Liver (tissue), 9 donors: ENCODE measurements around the gene CDC42BPG. TPM values are rescaled to one million over a fixed set of nuclear protein-coding genes. Genes with fewer than 3 reads are reported as not detected.

Source experiments
- DNase-seq: peaks from one replicate; pipeline ENCODE4 v3.0.0-alpha.2; 2017; ENCODE audit warnings: low spot score
- H3K27ac ChIP-seq, 2 donors: one replicate each; pipeline ENCODE4 v1.7.0; 2013; ENCODE audit warnings: inconsistent platforms in 2 of 2, low read length in 2 of 2, control low read depth in 1 of 2, low read depth in 1 of 2, mild to moderate bottlenecking in 1 of 2
- H3K27me3 ChIP-seq, 4 donors: one replicate each; pipeline versions ENCODE4 v1.6.1 to v1.7.0; 2013; ENCODE audit warnings: low read length in 3 of 4, inconsistent platforms in 1 of 4, mild to moderate bottlenecking in 1 of 4, moderate library complexity in 1 of 4; ENCODE audit not compliant: control insufficient read depth in 4 of 4, insufficient read depth in 4 of 4
- H3K36me3 ChIP-seq, 4 donors: one replicate each; pipeline versions ENCODE4 v1.6.1 to v1.7.0; 2013; ENCODE audit warnings: low read length in 3 of 4, mild to moderate bottlenecking in 3 of 4, low read depth in 1 of 4, moderate library complexity in 1 of 4; ENCODE audit not compliant: control insufficient read depth in 4 of 4, insufficient read depth in 3 of 4
- H3K4me1 ChIP-seq, 4 donors: one replicate each; pipeline versions ENCODE4 v1.6.1 to v1.7.0; 2013; ENCODE audit warnings: low read length in 3 of 4, mild to moderate bottlenecking in 3 of 4, moderate library complexity in 1 of 4; ENCODE audit not compliant: control insufficient read depth in 4 of 4, insufficient read depth in 4 of 4
- H3K4me3 ChIP-seq, 3 donors: one replicate each; pipeline versions ENCODE4 v1.6.1 to v1.7.0; 2013; ENCODE audit warnings: low read length in 3 of 3, control low read depth in 1 of 3, low read depth in 1 of 3, mild to moderate bottlenecking in 1 of 3
- H3K9ac ChIP-seq, 2 donors: one replicate each; pipeline ENCODE4 v1.7.0; 2013; ENCODE audit warnings: low read length in 2 of 2, mild to moderate bottlenecking in 2 of 2, moderate library complexity in 2 of 2, control low read depth in 1 of 2, low read depth in 1 of 2
- H3K9me3 ChIP-seq, 4 donors: one replicate each; pipeline versions ENCODE4 v1.6.1 to v1.7.0; 2013; ENCODE audit warnings: low read length in 3 of 4; ENCODE audit not compliant: control insufficient read depth in 4 of 4
- EGR1 ChIP-seq, 2 donors: IDR thresholded peaks; 2 replicates each; pipeline ENCODE4 v1.6.1; 2016 to 2018; ENCODE audit warnings: antibody characterized with exemption in 2 of 2, low read depth in 2 of 2
- FOXA1 ChIP-seq: IDR thresholded peaks from 2 replicates; pipeline ENCODE4 v1.6.1; 2016; ENCODE audit warnings: antibody characterized with exemption
- FOXA2 ChIP-seq: IDR thresholded peaks from 2 replicates; pipeline ENCODE4 v1.6.1; 2016; ENCODE audit warnings: antibody characterized with exemption
- GABPA ChIP-seq, 2 donors: IDR thresholded peaks in 1 of 2; conservative IDR thresholded peaks in 1 of 2; 2 replicates each; pipeline ENCODE4 v1.6.1; 2016; ENCODE audit warnings: antibody characterized with exemption in 2 of 2, mild to moderate bottlenecking in 1 of 2, moderate library complexity in 1 of 2
- HNF4A ChIP-seq, 2 donors: conservative IDR thresholded peaks; 2 replicates each; pipeline ENCODE4 v1.6.1; 2016; ENCODE audit warnings: antibody characterized with exemption in 2 of 2, mild to moderate bottlenecking in 2 of 2
- JUND ChIP-seq, 2 donors: IDR thresholded peaks; 2 replicates each; pipeline ENCODE4 v1.6.1; 2016; ENCODE audit warnings: antibody characterized with exemption in 2 of 2
- NR2F2 ChIP-seq: IDR thresholded peaks from 2 replicates; pipeline ENCODE4 v1.6.1; 2016; ENCODE audit warnings: antibody characterized with exemption
- RAD21 ChIP-seq, 2 donors: IDR thresholded peaks; 2 replicates each; pipeline ENCODE4 v1.6.1; 2016; ENCODE audit warnings: antibody characterized with exemption in 2 of 2, mild to moderate bottlenecking in 2 of 2
- RXRA ChIP-seq, 2 donors: IDR thresholded peaks; 2 replicates each; pipeline ENCODE4 v1.6.1; 2017 to 2018; ENCODE audit warnings: antibody characterized with exemption in 2 of 2, mild to moderate bottlenecking in 1 of 2
- TAF1 ChIP-seq: conservative IDR thresholded peaks from 2 replicates; pipeline ENCODE4 v1.6.1; 2016; ENCODE audit warnings: antibody characterized with exemption, mild to moderate bottlenecking
- YY1 ChIP-seq: IDR thresholded peaks from 2 replicates; pipeline ENCODE4 v1.6.1; 2016; ENCODE audit warnings: antibody characterized with exemption, mild to moderate bottlenecking
- WGBS: extraction: QIAGEN DNeasy Blood & Tissue Kit; methylation state at CpG from one replicate; pipeline ENCODE4 v1.1.7; 2013; 5-methylcytosine and 5-hydroxymethylcytosine counted together
- polyA plus RNA-seq, 2 donors: library from polyadenylated mRNA; stranded (reverse) in 1 of 2; unstranded in 1 of 2; fragments of 200-250 nt in 1 of 2; fragments of >200 nt in 1 of 2; fragmentation: Nextera tagmentation in 1 of 2; extraction: Ambion mirVana in 1 of 2; gene quantifications; one replicate each; pipeline versions ENCODE4 v1.2.1 to v1.2.3, GENCODE V29; 2013 to 2015
- total RNA-seq, 2 donors: library from RNA; depleted of rRNA; stranded (reverse); fragments of >200 nt; gene quantifications; one replicate each; pipeline ENCODE4 v1.2.3, GENCODE V29; 2014
- TF ChIP-seq, protein P1 (sequence below): IDR thresholded peaks from 2 replicates; pipeline ENCODE4 v1.6.1; 2016; ENCODE audit warnings: antibody characterized with exemption
- TF ChIP-seq, protein P2 (sequence below): IDR thresholded peaks from 2 replicates; pipeline ENCODE4 v1.6.1; 2016; ENCODE audit warnings: antibody characterized with exemption
- TF ChIP-seq, protein P3 (sequence below): IDR thresholded peaks from 2 replicates; pipeline ENCODE4 v1.6.1; 2016; ENCODE audit warnings: antibody characterized with exemption, mild to moderate bottlenecking
- donor health status: healthy.
- donor health status: healthy.
- donor health status: healthy.
- donor health status: healthy.
- donor health status: healthy.

CDC42BPG gene
- total and polyA plus RNA-seq, 4 donors, result 0.18 to 1.2 (median 0.58) TPM

DNA sequence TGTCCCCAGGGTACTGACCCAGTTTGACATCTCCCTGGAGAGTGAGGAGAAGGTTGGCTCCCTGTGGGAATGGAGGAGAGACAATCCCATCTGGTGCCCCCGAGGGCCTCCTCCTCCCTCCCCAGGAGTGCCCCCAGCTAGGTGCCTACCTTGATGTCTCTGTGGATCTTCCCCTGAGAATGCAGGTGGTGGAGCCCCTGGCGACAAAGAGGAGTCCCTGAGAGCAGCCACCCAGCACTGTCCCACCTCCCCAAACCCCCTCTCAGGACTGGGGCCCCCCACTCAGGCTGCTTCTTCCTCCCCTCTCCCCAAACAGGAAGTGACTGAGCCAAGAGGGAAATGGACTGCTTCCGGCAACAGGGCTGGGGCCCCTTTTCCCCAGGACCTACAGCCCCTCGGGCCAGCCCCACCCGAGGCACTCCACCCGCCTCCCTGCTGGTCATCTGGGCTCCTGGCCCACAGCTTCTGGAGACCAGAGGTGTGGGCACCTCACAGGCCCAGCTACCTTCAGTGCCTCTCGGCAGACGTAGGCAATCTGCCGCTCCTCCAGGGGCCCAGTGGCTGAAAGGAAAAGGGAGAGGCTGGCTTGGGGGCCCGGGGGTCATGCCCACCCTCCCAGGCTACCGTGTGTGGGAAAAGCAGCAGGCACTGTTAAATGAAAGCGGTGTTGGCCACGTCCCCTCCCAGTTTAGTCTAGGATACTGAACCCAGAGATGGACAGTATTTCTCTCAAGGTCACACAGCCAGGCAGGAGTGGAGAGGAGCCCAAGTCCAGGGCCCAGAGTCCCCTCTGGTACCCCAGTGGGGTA is 42.7 kb downstream of the CDC42BPG start (continued):
- TF ChIP-seq, protein P1, sequence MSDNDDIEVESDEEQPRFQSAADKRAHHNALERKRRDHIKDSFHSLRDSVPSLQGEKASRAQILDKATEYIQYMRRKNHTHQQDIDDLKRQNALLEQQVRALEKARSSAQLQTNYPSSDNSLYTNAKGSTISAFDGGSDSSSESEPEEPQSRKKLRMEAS, result no peak
- TF ChIP-seq EGR1 (IDR thresholded peaks at IDR 0.05; ENCODE audit: low read depth in 2 of 2) (no peak), FOXA1 (no peak)
- TF ChIP-seq, protein P2, sequence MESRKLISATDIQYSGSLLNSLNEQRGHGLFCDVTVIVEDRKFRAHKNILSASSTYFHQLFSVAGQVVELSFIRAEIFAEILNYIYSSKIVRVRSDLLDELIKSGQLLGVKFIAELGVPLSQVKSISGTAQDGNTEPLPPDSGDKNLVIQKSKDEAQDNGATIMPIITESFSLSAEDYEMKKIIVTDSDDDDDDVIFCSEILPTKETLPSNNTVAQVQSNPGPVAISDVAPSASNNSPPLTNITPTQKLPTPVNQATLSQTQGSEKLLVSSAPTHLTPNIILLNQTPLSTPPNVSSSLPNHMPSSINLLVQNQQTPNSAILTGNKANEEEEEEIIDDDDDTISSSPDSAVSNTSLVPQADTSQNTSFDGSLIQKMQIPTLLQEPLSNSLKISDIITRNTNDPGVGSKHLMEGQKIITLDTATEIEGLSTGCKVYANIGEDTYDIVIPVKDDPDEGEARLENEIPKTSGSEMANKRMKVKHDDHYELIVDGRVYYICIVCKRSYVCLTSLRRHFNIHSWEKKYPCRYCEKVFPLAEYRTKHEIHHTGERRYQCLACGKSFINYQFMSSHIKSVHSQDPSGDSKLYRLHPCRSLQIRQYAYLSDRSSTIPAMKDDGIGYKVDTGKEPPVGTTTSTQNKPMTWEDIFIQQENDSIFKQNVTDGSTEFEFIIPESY, result no peak

DNA sequence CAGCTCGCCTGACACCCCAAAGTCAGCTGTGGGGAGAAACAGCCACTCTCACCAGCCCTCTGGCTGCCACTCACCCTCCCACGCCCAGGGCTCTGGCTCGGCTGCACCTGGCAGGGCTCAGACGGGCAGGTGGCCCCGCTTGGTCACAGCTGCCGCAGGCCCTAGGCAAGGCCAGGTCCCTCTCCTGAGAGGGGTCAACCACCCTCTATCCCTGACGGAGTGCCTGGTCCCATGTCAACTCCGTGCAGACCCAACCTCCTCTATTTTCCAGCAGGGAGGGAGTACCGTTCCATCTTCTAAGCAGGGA is 43.3 kb downstream of the CDC42BPG start:
- Histone ChIP-seq H3K36me3 (peaks cover 3 to 18% (median 8%) of the 10 kb centered on the region in 4 donors), H3K9ac (no peak overlapping the region), H3K4me1 (peaks cover 3 to 18% (median 10%) of the 10 kb centered on the region in 4 donors), H3K4me3 (no peak overlapping the region), H3K9me3 (no peaks in the 10 kb centered on the region), H3K27ac (no peak overlapping the region), H3K27me3 (no peaks in the 10 kb centered on the region)
- no peak for TF ChIP-seq RXRA (IDR thresholded peaks at IDR 0.05)
- no peak for TF ChIP-seq RAD21 (IDR thresholded peaks at IDR 0.05)
- no peak for TF ChIP-seq JUND (IDR thresholded peaks at IDR 0.05)
- no peak for TF ChIP-seq EGR1 (IDR thresholded peaks at IDR 0.05; ENCODE audit: low read depth in 2 of 2)
- no peak for TF ChIP-seq TAF1
- no peak for TF ChIP-seq YY1
- TF ChIP-seq NR2F2, result no peak
- TF ChIP-seq, protein P3, sequence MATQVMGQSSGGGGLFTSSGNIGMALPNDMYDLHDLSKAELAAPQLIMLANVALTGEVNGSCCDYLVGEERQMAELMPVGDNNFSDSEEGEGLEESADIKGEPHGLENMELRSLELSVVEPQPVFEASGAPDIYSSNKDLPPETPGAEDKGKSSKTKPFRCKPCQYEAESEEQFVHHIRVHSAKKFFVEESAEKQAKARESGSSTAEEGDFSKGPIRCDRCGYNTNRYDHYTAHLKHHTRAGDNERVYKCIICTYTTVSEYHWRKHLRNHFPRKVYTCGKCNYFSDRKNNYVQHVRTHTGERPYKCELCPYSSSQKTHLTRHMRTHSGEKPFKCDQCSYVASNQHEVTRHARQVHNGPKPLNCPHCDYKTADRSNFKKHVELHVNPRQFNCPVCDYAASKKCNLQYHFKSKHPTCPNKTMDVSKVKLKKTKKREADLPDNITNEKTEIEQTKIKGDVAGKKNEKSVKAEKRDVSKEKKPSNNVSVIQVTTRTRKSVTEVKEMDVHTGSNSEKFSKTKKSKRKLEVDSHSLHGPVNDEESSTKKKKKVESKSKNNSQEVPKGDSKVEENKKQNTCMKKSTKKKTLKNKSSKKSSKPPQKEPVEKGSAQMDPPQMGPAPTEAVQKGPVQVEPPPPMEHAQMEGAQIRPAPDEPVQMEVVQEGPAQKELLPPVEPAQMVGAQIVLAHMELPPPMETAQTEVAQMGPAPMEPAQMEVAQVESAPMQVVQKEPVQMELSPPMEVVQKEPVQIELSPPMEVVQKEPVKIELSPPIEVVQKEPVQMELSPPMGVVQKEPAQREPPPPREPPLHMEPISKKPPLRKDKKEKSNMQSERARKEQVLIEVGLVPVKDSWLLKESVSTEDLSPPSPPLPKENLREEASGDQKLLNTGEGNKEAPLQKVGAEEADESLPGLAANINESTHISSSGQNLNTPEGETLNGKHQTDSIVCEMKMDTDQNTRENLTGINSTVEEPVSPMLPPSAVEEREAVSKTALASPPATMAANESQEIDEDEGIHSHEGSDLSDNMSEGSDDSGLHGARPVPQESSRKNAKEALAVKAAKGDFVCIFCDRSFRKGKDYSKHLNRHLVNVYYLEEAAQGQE, result no peak
- TF ChIP-seq, protein P2, result no peak
- TF ChIP-seq HNF4A (conservative IDR thresholded peaks at IDR 0.05), result no peak
- no peak for TF ChIP-seq FOXA1
- no peak for TF ChIP-seq FOXA2
- TF ChIP-seq GABPA (IDR thresholded peaks at IDR 0.05 in 1 of 2, conservative IDR thresholded peaks at IDR 0.05 in 1 of 2), result no peak
- no peak for DNase-seq
- WGBS, result 84% methylated on average over 9 of the region's 9 CpGs
